Right lung (tissue), 5 donors: ENCODE measurements around the gene ITIH5. TPM values are rescaled to one million over a fixed set of nuclear protein-coding genes. Genes with fewer than 3 reads are reported as not detected.

Source experiments
- DNase-seq, 2 donors: peaks; one replicate each; pipeline ENCODE4 v3.0.0-alpha.2; 2013
- polyA plus RNA-seq, 5 donors: library from polyadenylated mRNA; unstranded; fragments of 120-200 nt; gene quantifications; one replicate each; pipeline versions ENCODE4 v1.2.1 to v1.2.3, GENCODE V29; 2013; ENCODE audit warnings: inconsistent platforms in 1 of 5, low replicate concordance in 1 of 5; ENCODE audit not compliant: insufficient read length in 5 of 5, insufficient read depth in 1 of 5

Gene ITIH5
- polyA plus RNA-seq, 5 donors = 26.9 to 38.3 (median 31.9) TPM

- no peak for DNase-seq
Observed at GRCh38 chr10:7635408-7636125, 31.2 kb downstream of the ITIH5 start.

GRCh38 chr10:7634142-7634894, 32.4 kb downstream of the ITIH5 start:
- DNase-seq = peak in 1 of 2 donors; percentile 26

DNA sequence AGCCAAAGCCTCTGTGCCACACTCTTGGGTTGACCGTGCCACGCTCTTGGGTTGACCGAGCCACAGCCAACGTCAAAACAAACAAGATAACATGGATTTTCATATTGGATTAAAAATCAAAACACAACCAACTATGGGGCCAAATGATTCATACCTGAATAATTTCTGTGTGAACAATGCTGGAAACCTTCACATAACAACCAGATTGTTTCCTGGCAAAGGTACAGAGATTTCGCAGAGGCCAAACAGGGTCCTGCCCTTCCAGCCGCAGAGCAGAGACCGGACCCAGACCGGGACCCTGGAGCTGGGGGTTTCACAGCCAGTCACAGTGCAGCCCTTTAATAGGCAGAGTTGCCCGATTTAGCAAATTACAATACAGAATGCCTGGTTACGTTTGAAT, 40.5 kb downstream of the ITIH5 start:
- no peak for DNase-seq

GRCh38 chr10:7625836-7626235, 40.9 kb downstream of the ITIH5 start:
- no peak for DNase-seq

DNA sequence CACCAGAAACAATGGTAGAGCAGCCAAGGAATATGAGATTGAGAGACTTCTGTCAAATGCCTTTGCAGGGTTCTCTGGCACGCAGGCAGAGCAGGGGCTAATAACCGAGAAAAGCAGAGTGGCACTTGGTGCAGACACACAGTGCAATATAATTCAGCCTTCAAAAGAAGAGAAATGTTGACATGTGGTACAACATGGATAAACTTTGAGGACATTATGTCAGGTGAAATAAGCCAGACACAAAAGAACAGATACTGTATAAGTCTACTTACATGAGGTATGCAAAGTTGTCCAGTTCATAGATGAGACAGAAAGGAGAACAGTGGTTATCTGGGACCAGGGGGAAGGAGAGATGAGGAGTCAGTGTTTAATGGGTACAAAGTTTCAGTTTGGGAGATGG, 41.8 kb downstream of the ITIH5 start:
- DNase-seq = no peak

GRCh38 chr10:7622969-7623368, 43.8 kb downstream of the ITIH5 start:
- DNase-seq = peak in 1 of 2 donors; percentile 32

DNA sequence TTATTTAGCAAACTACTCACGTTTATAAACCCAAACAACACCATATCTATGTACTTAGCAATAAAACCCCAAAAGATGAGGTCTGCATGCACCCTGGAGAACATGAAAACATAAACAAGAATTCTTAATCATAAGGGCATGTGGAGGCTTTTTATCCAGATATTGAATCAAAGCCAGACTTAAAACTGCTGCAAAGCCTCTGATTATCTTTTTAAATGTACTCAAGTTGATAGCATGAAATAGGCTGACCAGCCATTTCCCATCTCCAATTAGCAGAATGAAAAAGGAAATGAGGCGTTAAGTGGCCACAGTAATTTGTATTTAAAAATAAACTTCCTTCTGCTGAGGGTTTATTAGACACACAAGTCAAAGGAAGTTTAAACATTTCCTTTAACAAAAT, 48.3 kb downstream of the ITIH5 start:
- DNase-seq = peak in 1 of 2 donors; percentile 51

DNA sequence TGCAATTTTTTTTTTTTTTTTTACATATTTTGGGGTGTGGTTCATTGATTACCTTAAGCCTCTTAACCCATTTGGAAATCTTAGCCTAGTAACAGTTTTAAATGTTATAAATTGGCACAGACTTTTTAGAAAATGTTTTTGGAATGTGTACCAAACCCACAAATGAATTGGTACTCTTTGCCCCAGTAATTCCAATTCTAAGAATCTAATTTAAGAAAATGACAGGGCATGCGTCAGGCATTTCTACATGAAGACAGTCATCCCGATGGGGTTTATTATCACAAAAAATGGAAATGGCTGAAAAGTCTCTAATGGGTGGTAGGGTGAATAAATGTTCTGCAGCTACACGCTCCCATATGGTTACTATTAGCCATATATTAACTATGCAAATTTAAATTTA, 54.9 kb downstream of the ITIH5 start:
- DNase-seq = no peak

DNA sequence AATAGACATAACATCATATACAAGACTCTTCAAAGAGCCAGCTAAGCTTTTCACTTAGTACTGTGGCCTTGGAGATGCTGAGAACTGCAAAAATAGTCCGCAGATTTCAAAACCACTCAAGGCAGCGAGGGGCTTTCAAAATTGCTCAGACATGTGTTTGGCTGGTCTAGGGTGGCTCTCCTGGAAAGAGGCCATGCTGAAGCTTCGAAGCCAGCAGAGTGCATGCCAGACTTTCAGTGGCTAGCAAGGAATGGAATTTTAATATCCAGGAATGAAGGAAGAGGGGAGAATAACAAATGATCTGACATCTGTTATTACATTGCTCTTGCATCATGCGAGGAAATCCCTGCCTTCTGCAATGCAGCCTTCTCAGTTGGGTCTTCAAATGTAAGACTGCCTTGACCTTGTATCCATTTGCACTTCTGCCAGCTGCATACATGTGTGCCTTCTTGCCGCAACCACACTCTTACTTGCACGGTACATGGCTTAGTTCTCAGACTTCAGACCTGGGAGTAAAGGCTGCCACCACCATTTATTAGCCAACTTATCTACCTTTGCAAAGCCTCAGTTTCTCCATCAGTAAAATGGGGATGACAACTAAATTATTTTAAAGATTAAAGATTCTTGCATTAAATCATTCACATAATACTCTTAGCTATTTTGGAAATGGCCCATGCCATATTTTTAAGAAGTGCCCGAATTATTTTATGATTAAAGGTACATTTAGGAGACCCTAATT, 55.9 kb downstream of the ITIH5 start:
- peak; percentile 89 to 91 for DNase-seq

- no peak for DNase-seq
Observed at GRCh38 chr10:7610026-7610425, 56.7 kb downstream of the ITIH5 start.

DNA sequence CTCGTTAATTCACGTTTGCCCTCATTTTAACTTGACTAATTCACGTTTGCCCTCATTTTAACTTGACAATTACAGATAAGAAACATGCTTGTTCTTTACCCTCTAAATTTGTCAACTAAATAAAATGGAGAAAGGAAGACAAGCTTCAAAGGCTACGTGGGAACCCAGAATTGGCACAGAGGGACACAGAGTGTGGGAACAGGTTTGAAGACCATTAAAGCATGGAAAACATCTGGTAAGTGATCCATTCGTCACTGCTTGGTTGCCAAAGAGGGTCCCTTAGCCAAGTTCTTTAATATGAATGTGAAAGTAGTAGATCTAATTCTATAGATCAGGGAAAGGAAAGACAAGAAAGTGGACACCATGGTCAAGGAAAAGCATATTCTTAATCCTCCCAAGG, 57.2 kb downstream of the ITIH5 start:
- no peak for DNase-seq

DNA sequence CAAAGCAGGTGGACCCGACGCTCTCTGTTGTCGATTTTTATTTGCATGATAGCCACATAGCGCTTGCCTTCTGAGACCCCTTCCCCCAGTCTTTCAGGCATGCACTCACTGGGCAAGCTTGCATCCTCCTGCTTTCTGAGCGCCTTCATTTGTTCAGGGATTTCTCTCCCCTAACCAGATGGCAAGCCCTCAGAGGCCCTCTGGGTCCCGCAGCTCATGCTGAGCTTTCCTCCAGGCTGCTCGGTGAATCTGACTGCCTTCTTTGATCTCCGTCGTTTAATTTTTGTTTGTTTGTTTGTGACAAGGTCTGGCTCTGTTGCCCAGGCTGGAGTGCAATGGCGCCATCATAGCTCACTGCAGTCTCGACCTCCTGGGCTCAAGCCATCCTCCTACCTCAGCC, 58.8 kb downstream of the ITIH5 start:
- DNase-seq = no peak

- no peak for DNase-seq
Observed at GRCh38 chr10:7606951-7607404, 59.8 kb downstream of the ITIH5 start.

DNA sequence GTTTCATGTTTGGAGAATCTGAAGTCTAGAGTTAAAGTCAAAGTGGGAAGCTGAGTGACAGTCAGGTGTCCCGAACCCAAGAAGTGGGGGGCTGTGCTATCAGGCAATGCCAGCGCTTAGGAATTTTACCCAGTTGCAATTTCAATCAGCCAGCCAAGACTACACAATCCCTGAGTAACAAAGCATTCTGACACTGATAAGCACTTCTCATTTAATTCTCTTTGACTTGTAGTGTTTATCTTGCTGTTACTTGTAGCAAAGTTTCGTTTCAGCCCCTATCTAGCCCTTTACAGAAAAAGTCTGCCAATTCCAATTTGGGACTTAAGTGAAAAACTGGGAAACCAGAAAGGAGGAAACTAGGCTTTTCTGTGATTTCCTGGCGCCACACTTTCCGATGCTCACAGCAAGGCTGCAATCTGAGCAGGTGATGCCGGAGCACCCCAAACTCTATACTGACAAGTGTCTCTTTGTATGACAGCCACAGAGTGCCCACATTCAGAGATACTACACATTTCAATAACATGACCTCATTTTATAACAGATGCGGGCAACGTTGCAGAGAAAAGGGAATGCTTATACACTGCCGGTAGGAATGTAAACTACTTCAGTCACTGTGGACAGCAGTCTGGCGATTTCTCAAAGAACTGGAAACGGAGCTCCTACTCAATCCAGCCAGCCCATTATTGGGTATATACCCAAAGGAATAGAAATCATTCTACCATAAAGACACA, 61.0 kb downstream of the ITIH5 start:
- no peak for DNase-seq

GRCh38 chr10:7601023-7601656, 65.6 kb downstream of the ITIH5 start:
- peak in 1 of 2 donors; percentile 55 for DNase-seq

DNA sequence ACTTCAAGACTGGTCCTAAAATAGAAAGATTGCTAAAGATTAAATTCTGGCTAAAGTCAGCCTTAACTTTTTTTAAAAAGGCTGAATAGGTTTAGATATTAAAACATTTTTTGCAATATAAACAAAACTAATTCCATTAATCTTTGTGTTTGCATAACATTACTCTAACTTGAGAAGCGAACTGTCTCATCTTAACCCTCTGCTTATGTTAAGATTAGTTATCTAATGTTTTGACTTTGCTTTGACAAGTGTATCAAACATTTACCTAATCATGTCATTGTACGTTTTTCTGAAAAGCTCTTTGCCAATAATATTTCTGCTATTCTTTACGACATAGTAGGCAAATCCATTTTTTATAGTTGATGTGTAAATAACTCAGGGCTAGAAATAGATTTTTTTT, 68.0 kb downstream of the ITIH5 start:
- DNase-seq = peak in 1 of 2 donors; percentile 43

DNA sequence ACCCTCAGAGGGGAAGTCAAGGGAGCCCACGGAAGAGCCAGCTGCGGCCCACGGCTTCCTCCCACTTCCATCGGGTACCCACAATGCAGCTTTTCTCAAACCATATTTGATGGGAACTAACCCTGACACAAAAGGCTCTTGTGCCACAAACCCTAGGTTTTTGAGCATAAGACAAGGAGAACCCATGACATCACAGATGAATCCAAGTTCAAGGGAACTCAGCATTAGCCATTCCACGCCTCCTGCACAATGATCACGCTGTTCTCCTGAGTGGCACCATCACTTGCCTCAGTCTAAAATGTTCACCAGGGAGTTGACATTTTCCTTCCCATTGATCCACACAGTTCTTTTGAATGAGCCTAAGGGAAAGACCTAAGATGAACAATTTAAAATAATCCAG, 70.4 kb downstream of the ITIH5 start:
- DNase-seq = no peak

- DNase-seq = no peak
Observed at GRCh38 chr10:7593905-7594304, 72.9 kb downstream of the ITIH5 start.

- no peak for DNase-seq
Observed at GRCh38 chr10:7593063-7593462, 73.7 kb downstream of the ITIH5 start.

DNA sequence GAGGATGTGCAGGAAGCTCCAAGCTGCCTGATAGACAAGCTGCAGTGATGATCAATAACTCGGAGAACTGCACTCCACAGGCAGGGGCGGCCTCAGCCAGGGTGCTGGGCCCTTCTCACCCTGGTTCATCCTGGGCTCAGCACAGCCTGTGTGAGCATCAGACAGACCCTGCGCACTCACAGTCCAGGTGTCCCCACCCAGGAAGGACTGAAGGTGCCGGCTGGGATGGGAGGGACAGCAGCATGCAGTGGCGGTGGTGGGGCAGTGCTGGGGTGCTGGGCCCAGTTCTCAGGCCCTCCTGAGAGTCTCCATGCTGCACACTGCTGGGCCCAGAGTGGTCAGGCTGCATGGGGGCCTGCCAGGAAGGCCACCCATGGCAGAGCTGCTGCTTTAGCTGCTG, 74.1 kb downstream of the ITIH5 start:
- DNase-seq = no peak

DNA sequence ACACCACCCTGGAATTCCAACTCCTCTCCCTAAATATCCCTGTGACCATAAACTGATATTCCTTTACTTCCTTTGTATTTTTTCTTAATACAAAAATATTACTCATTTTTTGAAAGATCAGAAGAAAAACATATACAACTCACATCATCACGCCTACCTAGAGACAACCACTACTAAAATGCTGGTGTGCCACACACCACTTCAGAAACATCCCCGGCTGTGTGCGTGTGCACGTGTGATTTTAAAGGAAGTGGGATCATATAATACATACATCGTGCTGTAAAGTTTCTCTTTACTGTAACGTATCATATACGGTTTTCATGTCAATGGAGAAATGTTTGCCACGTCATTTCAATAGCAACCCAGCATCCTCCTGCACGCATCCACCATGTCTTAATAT, 76.5 kb downstream of the ITIH5 start:
- DNase-seq = no peak
